Activated CD8-positive, alpha-beta T cell treated with anti-CD3 and anti-CD28 coated beads for 36 hours (primary cell): ENCODE results near the gene CCDC12. TPM values are rescaled to one million over a fixed set of nuclear protein-coding genes. Genes with fewer than 3 reads are reported as not detected.

Experiments used
- ATAC-seq: fragments of 200-7000 bp; cut with Tn5 transposase; one replicate; pipeline ENCODE4 v1.10.0; 2021; ENCODE audit warnings: mild to moderate bottlenecking, moderate library complexity
- CTCF ChIA-PET: fragments of 350-600 bp; sonication (Branson Sonifier 250); formaldehyde crosslinking; loops from one replicate; lab custom pipeline; 2021; ENCODE audit warnings: antibody characterized with exemption; lab: Charles Lee
- POLR2A ChIA-PET: fragments of 350-600 bp; sonication (Branson Sonifier 250); formaldehyde crosslinking; loops from one replicate; lab custom pipeline; 2021; ENCODE audit warnings: antibody characterized with exemption; lab: Charles Lee
- DNase-seq: peaks from one replicate; pipeline ENCODE4 v3.0.0-alpha.2; 2020
- H3K27ac Mint-ChIP-seq: one replicate; pipeline ENCODE4 v1.8.0; 2021; ENCODE audit warnings: mild to moderate bottlenecking, mixed read lengths
- H3K27me3 Mint-ChIP-seq: one replicate; pipeline ENCODE4 v1.8.0; 2021; ENCODE audit warnings: mixed read lengths
- H3K36me3 Mint-ChIP-seq: one replicate; pipeline ENCODE4 v1.8.0; 2021; ENCODE audit warnings: low read depth, mixed read lengths
- H3K4me1 Mint-ChIP-seq: one replicate; pipeline ENCODE4 v1.8.0; 2021; ENCODE audit warnings: low read depth, mixed read lengths
- H3K4me3 Mint-ChIP-seq: one replicate; pipeline ENCODE4 v1.8.0; 2021; ENCODE audit warnings: mild to moderate bottlenecking, moderate library complexity, mixed read lengths
- H3K9me3 Mint-ChIP-seq: one replicate; pipeline ENCODE4 v1.8.0; 2021; ENCODE audit warnings: mixed read lengths
- intact Hi-C: fragments of 100-400 bp; cut with micrococcal nuclease; formaldehyde crosslinking; loops from one replicate; pipeline ENCODE4 v1.10.0; 2022
- total RNA-seq, 2 experiments: library from RNA; stranded (reverse); gene quantifications; one replicate each; pipeline ENCODE4 v1.2.3, GENCODE V29; 2021
- TF ChIP-seq, protein P1 (sequence below): fragments of 200-600 bp; IDR thresholded peaks from one replicate; pipeline ENCODE4 v1.8.0; 2022; ENCODE audit warnings: antibody characterized with exemption, mild to moderate bottlenecking

CCDC12 gene
- total RNA-seq, 2 experiments from 2014 or later, result 51.2 to 51.6 TPM

DNA sequence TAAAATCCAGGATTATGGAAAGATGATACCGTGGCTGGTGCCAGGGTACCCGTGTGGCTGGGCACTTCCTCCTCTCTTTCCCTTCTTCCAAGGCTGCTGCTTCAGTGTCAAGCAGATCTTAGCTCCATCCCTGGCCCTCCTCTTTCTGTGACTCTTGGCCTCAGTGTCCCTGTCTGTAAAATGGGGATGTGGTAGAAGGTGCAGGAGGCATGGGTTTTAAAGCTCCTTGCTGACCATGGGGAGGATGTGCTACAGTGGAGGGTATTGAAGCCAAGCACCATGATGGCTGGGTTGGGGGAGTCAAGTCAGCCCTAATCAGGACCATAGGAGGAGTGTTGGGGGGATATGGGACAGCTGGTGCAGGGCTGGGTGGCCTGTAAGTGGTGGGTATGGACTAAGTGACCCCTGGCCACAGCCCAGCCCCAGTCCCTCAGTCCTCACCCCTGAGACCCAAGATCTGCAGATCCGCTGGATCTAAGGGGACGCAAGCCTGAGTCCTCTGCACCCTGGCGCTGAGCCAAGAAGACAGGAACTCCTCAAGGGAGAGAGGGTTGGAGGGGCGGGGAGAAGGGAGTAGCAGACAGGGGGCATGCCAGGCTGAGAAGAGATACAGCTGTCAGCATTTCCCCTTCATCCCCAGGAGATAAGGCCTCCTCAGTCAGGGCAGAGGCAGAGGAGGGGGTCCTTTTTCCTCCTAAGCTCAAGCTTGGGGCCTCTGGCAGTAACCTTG, 87.0 kb downstream of the CCDC12 start:
- no peaks in the 10 kb centered on the region for H3K36me3 Mint-ChIP-seq
- ATAC-seq (no peak), DNase-seq (no peak)
- POLR2A ChIA-PET, result no interaction called here
- no peaks in the 10 kb centered on the region for H3K4me1 Mint-ChIP-seq
- peaks cover 53% of the 10 kb centered on the region for H3K27me3 Mint-ChIP-seq
- intact Hi-C loops, result no loop called here
- H3K27ac Mint-ChIP-seq, result no peak overlapping the region
- H3K4me3 Mint-ChIP-seq, result no peak overlapping the region
- no peaks in the 10 kb centered on the region for H3K9me3 Mint-ChIP-seq
- TF ChIP-seq, protein P1, sequence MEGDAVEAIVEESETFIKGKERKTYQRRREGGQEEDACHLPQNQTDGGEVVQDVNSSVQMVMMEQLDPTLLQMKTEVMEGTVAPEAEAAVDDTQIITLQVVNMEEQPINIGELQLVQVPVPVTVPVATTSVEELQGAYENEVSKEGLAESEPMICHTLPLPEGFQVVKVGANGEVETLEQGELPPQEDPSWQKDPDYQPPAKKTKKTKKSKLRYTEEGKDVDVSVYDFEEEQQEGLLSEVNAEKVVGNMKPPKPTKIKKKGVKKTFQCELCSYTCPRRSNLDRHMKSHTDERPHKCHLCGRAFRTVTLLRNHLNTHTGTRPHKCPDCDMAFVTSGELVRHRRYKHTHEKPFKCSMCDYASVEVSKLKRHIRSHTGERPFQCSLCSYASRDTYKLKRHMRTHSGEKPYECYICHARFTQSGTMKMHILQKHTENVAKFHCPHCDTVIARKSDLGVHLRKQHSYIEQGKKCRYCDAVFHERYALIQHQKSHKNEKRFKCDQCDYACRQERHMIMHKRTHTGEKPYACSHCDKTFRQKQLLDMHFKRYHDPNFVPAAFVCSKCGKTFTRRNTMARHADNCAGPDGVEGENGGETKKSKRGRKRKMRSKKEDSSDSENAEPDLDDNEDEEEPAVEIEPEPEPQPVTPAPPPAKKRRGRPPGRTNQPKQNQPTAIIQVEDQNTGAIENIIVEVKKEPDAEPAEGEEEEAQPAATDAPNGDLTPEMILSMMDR, result no peak
- CTCF ChIA-PET, result interaction anchor here (0.9 to 6.0 kb wide), 4 partner anchors 9 to 23 kb away, joined by 3 to 23 read pairs (median 6); no protein-coding TSS in a partner anchor

DNA sequence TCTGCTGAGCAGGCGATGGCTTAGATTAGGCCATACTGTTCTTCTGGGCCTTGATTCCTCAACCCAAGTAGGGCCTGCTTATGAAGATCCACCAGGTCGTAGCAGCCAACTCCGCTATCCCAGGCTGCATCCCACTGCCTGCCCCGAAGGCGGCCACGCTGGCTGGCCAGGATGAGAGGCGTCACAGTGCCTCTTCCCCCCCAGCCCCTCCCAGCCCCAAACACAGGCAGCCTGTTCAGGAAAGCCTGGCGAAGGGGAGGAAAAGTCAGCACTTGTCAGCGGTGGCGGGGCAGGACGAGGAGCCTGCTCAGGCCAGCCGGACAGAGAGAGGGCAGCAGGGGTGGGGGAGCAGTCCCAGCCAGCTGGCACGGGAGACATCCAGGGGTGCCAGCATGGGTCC, 87.8 kb downstream of the CCDC12 start:
- POLR2A ChIA-PET, result no interaction called here
- H3K27me3 Mint-ChIP-seq, result peaks cover 53% of the 10 kb centered on the region

DNA sequence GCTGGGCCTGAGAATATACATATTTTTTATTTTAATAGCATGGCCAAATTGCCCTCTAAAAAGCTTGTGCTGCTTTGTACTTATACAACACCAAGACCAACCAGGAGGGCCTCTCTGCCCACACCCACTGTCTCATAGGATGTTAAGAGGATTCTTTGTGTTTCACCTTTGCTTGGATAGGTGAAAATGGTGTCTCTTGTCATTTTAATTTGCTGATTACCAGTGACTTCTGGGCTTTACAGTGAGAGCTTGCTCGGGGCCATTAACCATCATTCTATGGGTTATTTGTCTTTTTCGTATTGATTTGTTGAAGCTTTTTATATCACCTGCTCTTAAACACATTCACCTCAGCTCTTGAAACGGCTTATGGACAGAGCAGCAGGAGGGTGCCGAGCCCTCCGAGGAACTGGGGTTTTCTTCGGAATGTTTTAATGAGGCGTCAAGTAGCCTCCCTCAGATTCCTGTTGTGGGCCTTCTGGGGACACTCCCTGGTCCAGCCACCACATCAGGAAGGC, 88.5 kb downstream of the CCDC12 start:
- Mint-ChIP-seq H3K4me1 (no peaks in the 10 kb centered on the region), H3K27ac (no peak overlapping the region), H3K36me3 (no peaks in the 10 kb centered on the region), H3K4me3 (no peak overlapping the region), H3K9me3 (no peaks in the 10 kb centered on the region), H3K27me3 (peaks cover 49% of the 10 kb centered on the region)
- TF ChIP-seq, protein P1, result no peak
- POLR2A ChIA-PET, result no interaction called here
- intact Hi-C loops, result no loop called here
- CTCF ChIA-PET, result interaction anchor here (1.2 to 6.0 kb wide), 4 partner anchors 15 to 21 kb away, joined by 3 to 23 read pairs (median 4); no protein-coding TSS in a partner anchor
- ATAC-seq, result no peak
- DNase-seq, result no peak

More for the DNA sequence above, 87.8 kb downstream of the CCDC12 start:
- no peak for ATAC-seq
- Mint-ChIP-seq H3K9me3 (no peaks in the 10 kb centered on the region), H3K4me1 (no peaks in the 10 kb centered on the region), H3K4me3 (no peak overlapping the region), H3K27ac (no peak overlapping the region), H3K36me3 (no peaks in the 10 kb centered on the region)
- CTCF ChIA-PET, result interaction anchor here (0.9 to 6.0 kb wide), 3 partner anchors 8 to 22 kb away, joined by 3 to 23 read pairs (median 5); no protein-coding TSS in a partner anchor
- DNase-seq, result no peak
- TF ChIP-seq, protein P1, result no peak
- intact Hi-C loops, result no loop called here

DNA sequence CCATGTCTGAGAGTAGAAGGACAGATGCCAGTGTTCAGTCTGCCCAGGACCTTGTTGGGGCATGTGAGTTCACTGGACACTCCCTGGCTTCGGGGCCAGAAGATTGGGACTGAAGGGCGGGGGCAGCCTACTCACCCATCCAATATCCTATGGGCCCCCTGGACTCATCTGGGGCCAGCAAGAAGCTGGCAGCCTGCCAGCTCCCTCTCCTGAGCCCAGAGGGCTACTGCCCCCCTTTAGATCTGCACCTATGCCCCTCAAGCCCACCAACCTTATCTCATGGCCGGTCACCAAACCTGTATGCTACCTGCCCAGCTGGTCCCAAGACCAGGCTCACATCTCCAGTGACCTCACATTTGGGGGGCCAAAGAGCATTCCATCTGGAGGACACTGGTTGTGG, 90.9 kb downstream of the CCDC12 start:
- no peaks in the 10 kb centered on the region for H3K36me3 Mint-ChIP-seq
- ChIA-PET CTCF (interaction anchor here (1.2 to 3.4 kb wide), 3 partner anchors 9 to 24 kb away, joined by 3 to 13 read pairs (median 4); no protein-coding TSS in a partner anchor), POLR2A (no interaction called here)
- peaks cover 38% of the 10 kb centered on the region for H3K27me3 Mint-ChIP-seq
- no peak overlapping the region for H3K4me3 Mint-ChIP-seq
- intact Hi-C loops, result no loop called here
- no peak for DNase-seq
- no peak for ATAC-seq
- TF ChIP-seq, protein P1, result no peak
- no peaks in the 10 kb centered on the region for H3K9me3 Mint-ChIP-seq
- H3K27ac Mint-ChIP-seq, result no peak overlapping the region
- peaks cover 3% of the 10 kb centered on the region for H3K4me1 Mint-ChIP-seq

DNA sequence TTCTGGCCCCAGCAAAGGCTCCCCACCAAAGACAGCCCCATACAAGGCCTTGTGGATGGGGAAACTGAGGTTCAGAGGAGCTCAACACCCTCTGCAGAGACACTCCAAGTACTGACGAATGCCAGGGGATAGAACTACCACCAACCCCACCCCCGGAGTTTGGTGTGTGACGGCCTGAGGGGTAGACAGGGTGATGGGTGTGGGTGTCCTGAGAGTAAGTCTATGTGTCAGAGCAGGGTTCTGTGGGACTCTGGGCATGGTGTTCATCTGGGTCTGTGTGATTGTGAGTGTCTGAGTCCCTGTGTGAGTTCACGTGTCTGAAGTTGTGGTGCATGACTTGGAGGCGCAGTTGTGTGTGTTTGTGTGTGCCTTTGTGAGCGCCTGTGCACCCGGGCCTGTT, 91.6 kb downstream of the CCDC12 start:
- Mint-ChIP-seq H3K36me3 (no peaks in the 10 kb centered on the region), H3K9me3 (no peaks in the 10 kb centered on the region), H3K4me1 (peaks cover 3% of the 10 kb centered on the region), H3K27me3 (peaks cover 42% of the 10 kb centered on the region), H3K4me3 (no peak overlapping the region), H3K27ac (no peak overlapping the region)
- TF ChIP-seq, protein P1, result no peak
- intact Hi-C loops, result no loop called here
- ATAC-seq (peak; percentile 50), DNase-seq (peak; percentile 18)
- CTCF ChIA-PET, result interaction anchor here (1.2 to 3.4 kb wide), 3 partner anchors 10 to 25 kb away, joined by 3 to 13 read pairs (median 4); no protein-coding TSS in a partner anchor
- POLR2A ChIA-PET, result interaction anchor here (0.6 kb wide), 1 partner anchor 146 kb away, joined by 3 read pairs; no protein-coding TSS in a partner anchor
